Panc1 (cell line): Measurements from ENCODE around the gene C1QC. TPM values are rescaled to one million over a fixed set of nuclear protein-coding genes. Genes with fewer than 3 reads are reported as not detected.

ENCODE experiments used
- ATAC-seq: fragments of 200-7000 bp; cut with Tn5 transposase; 2 replicates; pipeline ENCODE4 v1.9.1; 2020; ENCODE audit warnings: mild to moderate bottlenecking, moderate library complexity
- BruUV-seq: library from RNA; stranded (reverse); fragments of 400-500 nt; replicated peaks from 2 replicates; lab custom pipeline; 2021; lab: Mats Ljungman, UMichigan
- CTCF ChIA-PET: fragments of 300-600 bp; sonication (Branson Sonifier 250); formaldehyde crosslinking; loops from one replicate; lab custom pipeline; 2022; ENCODE audit warnings: antibody characterized with exemption; lab: Charles Lee
- POLR2A ChIA-PET: fragments of 300-600 bp; sonication (Branson Sonifier 250); formaldehyde crosslinking; loops from one replicate; lab custom pipeline; 2022; ENCODE audit warnings: antibody characterized with exemption; lab: Charles Lee
- DNase-seq: peaks from one replicate; pipeline ENCODE4 v3.0.0-alpha.2; 2010; ENCODE audit warnings: low read depth, low spot score
- H3K27ac ChIP-seq: 2 replicates; pipeline ENCODE4 v1.5.1; 2011; ENCODE audit warnings: mild to moderate bottlenecking, low read length, inconsistent platforms
- H3K27me3 ChIP-seq: fragments of 200-500 bp; sonication (Bioruptor generic); 2 replicates; pipeline ENCODE4 v1.6.0; 2014; ENCODE audit warnings: low read length, inconsistent platforms; ENCODE audit not compliant: control insufficient read depth, insufficient read depth
- H3K36me3 ChIP-seq: fragments of 200-500 bp; sonication (Bioruptor generic); 2 replicates; pipeline ENCODE4 v1.5.1; 2014; ENCODE audit warnings: inconsistent platforms, mild to moderate bottlenecking, low read length, moderate library complexity; ENCODE audit not compliant: control insufficient read depth, insufficient read depth
- H3K4me1 ChIP-seq: 2 replicates; pipeline ENCODE4 v1.5.1; 2011; ENCODE audit warnings: inconsistent platforms, mild to moderate bottlenecking, low read length, moderate library complexity; ENCODE audit not compliant: control insufficient read depth, insufficient read depth
- H3K4me3 ChIP-seq, 2 experiments: 2 replicates each; pipeline ENCODE4 v1.5.1; 2011 to 2012; ENCODE audit warnings: low read depth in 2 of 2, low read length in 2 of 2, mild to moderate bottlenecking in 2 of 2, inconsistent platforms in 1 of 2, moderate library complexity in 1 of 2
- H3K9me3 ChIP-seq: fragments of 200-500 bp; sonication (Bioruptor generic); 2 replicates; pipeline ENCODE4 v1.5.1; 2014; ENCODE audit warnings: low read depth, mild to moderate bottlenecking, inconsistent platforms, low read length, moderate library complexity; ENCODE audit not compliant: control insufficient read depth, insufficient read depth
- POLR2AphosphoS5 ChIP-seq: IDR thresholded peaks from 2 replicates; pipeline ENCODE4 v1.6.1; 2012; ENCODE audit warnings: mild to moderate bottlenecking, low read depth, low read length, moderate library complexity
- REST ChIP-seq, 2 experiments: IDR thresholded peaks; 2 replicates each; pipeline ENCODE4 v1.6.1; 2011 to 2012; ENCODE audit warnings: low read depth in 2 of 2, control low read depth in 1 of 2, low read length in 1 of 2, mild to moderate bottlenecking in 1 of 2, moderate library complexity in 1 of 2; ENCODE audit not compliant: insufficient read depth in 1 of 2
- SIN3A ChIP-seq: IDR thresholded peaks from 2 replicates; pipeline ENCODE4 v1.6.1; 2012; ENCODE audit warnings: low read depth, mild to moderate bottlenecking, low read length, moderate library complexity, borderline replicate concordance; ENCODE audit not compliant: insufficient read depth
- TCF7L2 ChIP-seq: IDR thresholded peaks from 2 replicates; pipeline ENCODE4 v1.6.1; 2011; ENCODE audit warnings: mild to moderate bottlenecking, low read depth, low read length, inconsistent platforms
- in situ Hi-C: cut with HindIII; loops from 2 replicates; pipeline ENCODE4 v1.10.0; 2016; ENCODE audit warnings: low sequenced_read_pairs, low pct_unique_long_range_greater_than_20kb
- intact Hi-C: fragments of 100-400 bp; cut with micrococcal nuclease; formaldehyde crosslinking; loops from one replicate; pipeline ENCODE4 v1.10.0; 2022; ENCODE audit not compliant: unreplicated experiment
- total RNA-seq: library from RNA; stranded (reverse); gene quantifications from one replicate; pipeline ENCODE4 v1.2.1, GENCODE V29; 2021; ENCODE audit not compliant: unreplicated experiment
- TF ChIP-seq, protein P1 (sequence below): fragments of 450-650 bp; IDR thresholded peaks from 2 replicates; pipeline ENCODE4 v1.5.1; 2017; ENCODE audit warnings: mild to moderate bottlenecking

The C1QC gene
- total RNA-seq, 1 experiment from 2014 or later: 0.64 TPM

GRCh38 chr1:22615886-22616285 is 27.5 kb upstream of the C1QC start:
- CTCF ChIA-PET: no interaction called here
- intact Hi-C loops: no loop called here
- Histone ChIP-seq H3K4me1 (no peaks in the 10 kb centered on the region), H3K4me3 (no peak overlapping the region), H3K27me3 (peaks cover 18% of the 10 kb centered on the region), H3K9me3 (no peaks in the 10 kb centered on the region), H3K36me3 (no peaks in the 10 kb centered on the region), H3K27ac (no peak overlapping the region)
- BruUV-seq: no TSS peak
- in situ Hi-C loops: no loop called here
- POLR2A ChIA-PET: no interaction called here
- no peak for DNase-seq
- no peak for ATAC-seq
- TF ChIP-seq REST (IDR thresholded peaks at IDR 0.05; ENCODE audit: insufficient read depth in 1 of 2, low read depth in 2 of 2, low read length in 1 of 2) (no peak), TCF7L2 (no peak), SIN3A (no peak), POLR2AphosphoS5 (no peak)
- TF ChIP-seq, protein P1, sequence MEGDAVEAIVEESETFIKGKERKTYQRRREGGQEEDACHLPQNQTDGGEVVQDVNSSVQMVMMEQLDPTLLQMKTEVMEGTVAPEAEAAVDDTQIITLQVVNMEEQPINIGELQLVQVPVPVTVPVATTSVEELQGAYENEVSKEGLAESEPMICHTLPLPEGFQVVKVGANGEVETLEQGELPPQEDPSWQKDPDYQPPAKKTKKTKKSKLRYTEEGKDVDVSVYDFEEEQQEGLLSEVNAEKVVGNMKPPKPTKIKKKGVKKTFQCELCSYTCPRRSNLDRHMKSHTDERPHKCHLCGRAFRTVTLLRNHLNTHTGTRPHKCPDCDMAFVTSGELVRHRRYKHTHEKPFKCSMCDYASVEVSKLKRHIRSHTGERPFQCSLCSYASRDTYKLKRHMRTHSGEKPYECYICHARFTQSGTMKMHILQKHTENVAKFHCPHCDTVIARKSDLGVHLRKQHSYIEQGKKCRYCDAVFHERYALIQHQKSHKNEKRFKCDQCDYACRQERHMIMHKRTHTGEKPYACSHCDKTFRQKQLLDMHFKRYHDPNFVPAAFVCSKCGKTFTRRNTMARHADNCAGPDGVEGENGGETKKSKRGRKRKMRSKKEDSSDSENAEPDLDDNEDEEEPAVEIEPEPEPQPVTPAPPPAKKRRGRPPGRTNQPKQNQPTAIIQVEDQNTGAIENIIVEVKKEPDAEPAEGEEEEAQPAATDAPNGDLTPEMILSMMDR: no peak

- no TSS peak for BruUV-seq
- ATAC-seq (no peak), DNase-seq (no peak)
- ChIA-PET POLR2A (no interaction called here), CTCF (no interaction called here)
- in situ Hi-C loops (no loop called here), intact Hi-C loops (no loop called here)
- H3K36me3 ChIP-seq: no peaks in the 10 kb centered on the region
- H3K9me3 ChIP-seq: no peaks in the 10 kb centered on the region
- H3K27ac ChIP-seq: no peak overlapping the region
- no peaks in the 10 kb centered on the region for H3K4me1 ChIP-seq
- H3K27me3 ChIP-seq: peaks cover 18% of the 10 kb centered on the region
- TF ChIP-seq SIN3A (no peak), TCF7L2 (no peak), REST (IDR thresholded peaks at IDR 0.05; ENCODE audit: insufficient read depth in 1 of 2, low read depth in 2 of 2, low read length in 1 of 2) (no peak), POLR2AphosphoS5 (no peak)
- TF ChIP-seq, protein P1: no peak
- H3K4me3 ChIP-seq: no peak overlapping the region
These were observed 26.9 kb upstream of the C1QC start for GRCh38 chr1:22616571-22616970.
